SH-SY5Y (cell line): ENCODE results near the gene RAI1.

Experiments used
- GATA2 ChIP-seq: IDR thresholded peaks from 2 replicates; pipeline ENCODE4 v1.6.1; 2011; ENCODE audit warnings: mild to moderate bottlenecking, low read depth, low read length
- GATA3 ChIP-seq: IDR thresholded peaks from 2 replicates; pipeline ENCODE4 v1.6.1; 2011; ENCODE audit warnings: low read depth, mild to moderate bottlenecking, low read length, moderate library complexity

GRCh38 chr17:17665255-17665654 lies 16.0 kb upstream of the RAI1 start:
- no peak for TF ChIP-seq GATA3
- no peak for TF ChIP-seq GATA2
